HT1080 (cell line): ENCODE data around the gene TMEM266. TPM values are rescaled to one million over a fixed set of nuclear protein-coding genes. Genes with fewer than 3 reads are reported as not detected.
A peak's percentile ranks its signal among the peaks of the same experiment; 100 is the strongest.

Source experiments
- DNase-seq: peaks from one replicate; pipeline ENCODE4 v3.0.0-alpha.2; 2015; ENCODE audit warnings: low read depth
- total RNA-seq: library from RNA; depleted of rRNA; stranded (reverse); fragments of >200 nt; shearing (Covaris generic); gene quantifications from 2 replicates; pipeline ENCODE4 v1.2.3, GENCODE V29; 2014

Gene TMEM266
- total RNA-seq, 1 experiment from 2014 or later = 0.08 TPM

DNA sequence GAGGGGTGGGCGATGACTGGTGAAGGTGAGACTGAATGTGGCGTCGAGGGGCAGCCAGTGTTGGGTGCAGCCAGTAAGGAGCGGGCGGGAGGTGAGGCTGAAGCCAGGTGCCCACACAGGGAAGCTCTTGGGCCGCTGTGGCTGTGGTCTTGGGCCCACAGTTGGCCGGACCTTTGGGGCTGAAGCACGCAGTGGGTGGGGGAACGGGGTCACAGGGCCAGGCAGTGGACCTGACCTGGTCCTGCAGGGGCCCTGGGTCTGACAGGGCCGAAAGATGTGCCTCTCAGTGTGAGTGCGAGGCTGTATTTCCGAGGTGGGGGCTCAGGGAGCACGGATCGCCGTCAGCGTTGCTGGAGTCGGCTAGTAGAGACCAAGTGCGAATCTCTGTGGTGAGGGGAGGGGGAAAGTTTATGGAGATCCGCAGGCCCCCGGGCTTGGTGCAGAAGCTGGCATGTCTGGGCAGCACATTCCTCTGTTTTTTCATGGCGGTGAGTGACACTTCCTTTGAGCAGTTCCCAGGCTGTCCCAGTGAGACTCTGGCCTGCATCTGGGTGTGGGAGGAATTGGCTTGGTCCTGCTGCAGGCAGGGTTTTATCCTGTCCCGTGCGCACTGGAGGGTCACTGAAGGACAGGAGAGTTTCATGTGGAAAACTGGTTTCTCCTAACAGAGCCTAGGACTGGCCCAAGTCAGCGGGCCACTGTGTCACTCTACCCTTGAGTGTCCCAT is 100.8 kb downstream of the TMEM266 start:
- no peak for DNase-seq

GRCh38 chr15:76161153-76162035 is 101.6 kb downstream of the TMEM266 start:
- DNase-seq = no peak

- no peak for DNase-seq
Observed at GRCh38 chr15:76162036-76162398, 102.2 kb downstream of the TMEM266 start.

- no peak for DNase-seq
Observed at GRCh38 chr15:76162784-76163456, 103.1 kb downstream of the TMEM266 start.

DNA sequence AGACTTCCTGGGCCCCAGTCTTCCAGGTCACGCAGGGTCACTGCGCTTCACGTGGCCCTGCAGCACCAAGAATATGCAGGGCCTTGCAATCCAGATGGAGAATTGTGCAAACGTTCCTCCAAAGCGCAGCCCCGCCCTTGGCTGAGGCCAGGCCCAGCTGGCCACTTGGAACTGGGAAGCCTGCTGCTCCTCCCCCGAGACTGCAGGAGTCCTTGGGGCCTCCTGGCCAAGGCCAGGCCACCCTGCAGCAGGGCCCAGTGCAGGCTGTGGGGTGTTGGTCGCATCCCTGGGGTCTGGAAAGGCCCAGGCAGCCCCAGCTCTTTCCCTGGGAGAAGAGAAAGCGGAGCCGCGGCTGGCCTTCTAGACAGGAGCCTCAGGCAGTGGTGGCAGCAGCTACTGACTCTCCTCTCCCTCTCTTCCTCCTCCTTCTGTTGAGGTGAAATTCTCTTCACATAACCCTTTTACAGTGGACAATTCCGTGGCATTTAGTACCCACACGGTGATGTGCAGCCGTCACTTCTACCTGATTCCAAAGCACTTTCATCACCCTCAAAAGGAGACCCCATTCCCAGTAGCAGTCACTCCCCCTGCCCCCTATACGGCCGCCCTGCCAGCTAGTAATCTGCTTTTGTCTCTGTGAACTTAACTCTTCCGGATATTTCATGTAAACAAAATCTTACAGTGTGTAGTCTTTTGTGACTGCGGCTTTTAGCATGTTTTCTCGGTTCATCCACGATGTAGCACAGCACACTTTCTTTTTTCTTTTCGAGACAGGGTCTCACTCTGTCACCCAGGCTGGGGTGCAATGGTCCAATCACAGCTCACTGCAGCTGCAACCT is 103.9 kb downstream of the TMEM266 start:
- no peak for DNase-seq

- no peak for DNase-seq
Observed at GRCh38 chr15:76164602-76165001, 104.8 kb downstream of the TMEM266 start.

DNA sequence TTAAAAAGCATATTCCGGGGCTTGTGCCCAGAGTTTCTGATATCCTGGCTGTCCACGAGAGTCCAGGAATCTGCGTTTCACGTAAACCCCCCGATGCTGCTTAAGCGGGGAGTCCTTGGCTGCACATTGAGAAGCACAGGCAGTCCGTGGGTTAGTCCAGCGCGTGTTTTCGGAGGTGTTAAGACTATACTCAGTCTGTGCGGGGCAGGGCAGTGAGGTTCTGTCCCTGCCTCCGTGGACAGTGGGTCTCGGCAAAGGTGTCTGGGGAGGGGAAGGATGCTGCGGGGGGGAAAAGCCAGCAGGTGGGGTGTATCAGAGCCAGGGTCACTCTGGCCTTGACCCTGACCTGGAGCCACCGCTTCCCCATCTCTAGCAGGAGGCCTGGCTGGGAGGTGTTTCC is 106.2 kb downstream of the TMEM266 start:
- no peak for DNase-seq

DNA sequence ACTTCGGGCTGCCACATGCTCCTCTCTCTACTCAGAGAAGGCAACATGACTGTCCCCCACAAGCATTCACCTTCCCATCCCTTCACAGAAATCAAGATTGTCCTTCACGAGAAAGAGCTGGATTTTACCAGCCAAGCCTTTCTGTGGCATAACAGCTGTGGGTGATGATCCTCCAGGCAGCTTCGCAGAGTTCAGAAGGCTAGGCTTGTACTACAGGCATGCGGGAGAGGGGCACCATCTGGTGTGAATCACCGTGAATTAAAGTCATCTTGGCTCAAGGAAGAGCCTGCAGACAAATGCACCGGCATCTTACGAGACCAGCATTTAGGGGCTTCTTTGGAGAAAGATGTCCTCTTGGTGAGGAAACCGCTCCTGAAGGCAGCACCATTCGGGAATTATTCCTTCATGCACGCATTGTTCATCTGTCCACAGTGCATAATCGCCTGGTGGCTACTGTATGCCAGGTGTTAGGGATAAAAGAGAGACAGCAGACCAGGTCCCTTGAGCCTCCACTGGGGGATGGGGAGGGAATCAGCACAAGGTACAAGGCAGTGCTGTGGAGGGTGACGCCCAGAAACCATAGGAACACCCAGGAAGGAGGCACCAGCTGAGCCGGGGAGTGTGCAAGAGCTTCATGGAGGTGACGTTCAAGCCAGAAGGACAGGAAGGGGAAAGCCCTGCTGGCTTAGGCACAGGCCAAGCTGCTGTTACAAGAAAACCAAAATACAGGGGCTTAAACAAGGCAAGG is 108.6 kb downstream of the TMEM266 start:
- no peak for DNase-seq

- no peak for DNase-seq
Observed at GRCh38 chr15:76169018-76169417, 109.2 kb downstream of the TMEM266 start.

DNA sequence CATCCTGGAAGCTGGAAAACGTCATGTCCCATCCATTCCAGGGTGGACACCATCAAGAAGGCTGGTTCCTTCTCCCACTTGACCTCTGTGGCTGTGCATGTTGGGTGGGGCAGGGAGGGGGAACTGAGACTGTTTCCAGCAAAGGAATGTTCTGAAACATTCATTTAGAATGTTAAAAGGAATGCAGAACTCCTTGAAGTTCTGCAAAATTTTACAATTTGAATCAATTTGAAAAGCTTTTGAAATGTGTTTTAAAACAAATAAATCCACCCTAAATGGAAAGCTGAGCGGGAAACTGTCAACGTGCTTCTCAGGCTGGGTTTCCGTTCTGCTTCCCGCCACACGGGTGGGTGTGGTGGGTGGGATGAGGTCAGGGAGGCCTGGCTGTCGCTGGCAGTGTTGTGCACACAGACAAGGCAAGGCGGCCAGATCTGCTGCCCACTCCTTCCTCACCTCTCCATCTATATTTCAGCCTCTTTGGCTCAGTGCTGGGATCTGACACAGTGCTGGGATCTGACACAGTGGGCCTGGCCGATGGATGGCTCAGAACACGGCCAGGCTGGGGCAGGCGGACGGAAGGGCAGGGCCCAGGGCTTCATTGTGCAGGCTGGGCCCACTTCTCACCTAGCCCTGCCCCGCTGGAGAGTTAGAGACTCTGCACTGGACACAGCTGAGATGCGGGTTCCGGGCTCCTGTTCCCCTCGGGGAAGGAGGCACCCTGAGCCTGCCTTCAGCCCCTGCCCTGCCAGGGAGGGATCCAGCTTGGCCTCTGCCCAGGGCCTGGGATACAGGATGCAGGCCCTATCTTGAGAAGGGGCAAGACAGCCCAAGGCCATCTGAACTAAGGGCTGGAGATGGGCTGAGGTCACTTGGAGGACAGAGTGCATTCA is 110.4 kb downstream of the TMEM266 start:
- DNase-seq = no peak

GRCh38 chr15:76172782-76173181 is 113.0 kb downstream of the TMEM266 start:
- no peak for DNase-seq

- no peak for DNase-seq
Observed at GRCh38 chr15:76173317-76173834, 113.6 kb downstream of the TMEM266 start.

- no peak for DNase-seq
Observed at GRCh38 chr15:76174654-76175053, 114.9 kb downstream of the TMEM266 start.

DNA sequence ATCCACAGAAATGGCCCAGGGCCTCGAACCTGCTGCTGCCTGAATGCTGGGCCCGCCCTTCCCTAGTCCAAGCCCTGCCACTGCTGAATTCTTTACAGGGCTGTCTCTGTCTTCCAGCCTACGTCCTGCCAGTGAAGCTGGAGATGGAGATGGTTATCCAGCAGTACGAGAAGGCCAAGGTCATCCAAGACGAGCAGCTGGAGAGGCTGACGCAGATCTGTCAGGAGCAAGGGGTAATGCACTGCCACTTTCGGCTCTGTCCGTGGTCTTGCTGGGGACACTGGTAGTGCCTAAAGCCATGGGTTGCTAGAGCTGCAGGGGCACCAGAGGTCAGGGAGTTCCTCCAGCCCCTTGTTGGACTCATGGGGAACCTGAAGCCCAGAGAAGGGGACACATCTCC is 115.7 kb downstream of the TMEM266 start:
- DNase-seq = no peak

DNA sequence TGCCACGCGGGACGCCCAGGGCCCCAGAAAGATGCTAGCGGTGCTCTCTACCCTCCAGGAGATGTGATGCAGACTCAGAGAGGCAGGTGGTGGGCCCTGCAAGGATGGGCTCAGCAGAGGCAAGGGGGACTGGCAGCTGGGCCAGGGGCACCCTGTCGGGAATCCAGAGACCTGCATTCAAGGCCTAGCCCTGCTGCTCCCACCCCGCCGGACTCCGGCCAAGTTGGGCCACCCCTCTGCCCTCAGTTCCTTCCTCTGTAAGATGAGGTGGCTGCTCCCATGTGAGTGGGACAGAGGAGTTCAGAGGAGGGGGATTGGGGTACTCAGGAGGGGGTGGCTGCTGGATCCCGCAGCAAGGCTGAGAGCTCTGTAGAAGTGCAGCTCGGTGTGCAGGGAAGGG is 116.3 kb downstream of the TMEM266 start:
- DNase-seq = no peak

- DNase-seq = no peak
Observed at GRCh38 chr15:76176487-76177085, 116.8 kb downstream of the TMEM266 start.

- peak; percentile 65 for DNase-seq
Observed at GRCh38 chr15:76177491-76178040, 117.8 kb downstream of the TMEM266 start.

DNA sequence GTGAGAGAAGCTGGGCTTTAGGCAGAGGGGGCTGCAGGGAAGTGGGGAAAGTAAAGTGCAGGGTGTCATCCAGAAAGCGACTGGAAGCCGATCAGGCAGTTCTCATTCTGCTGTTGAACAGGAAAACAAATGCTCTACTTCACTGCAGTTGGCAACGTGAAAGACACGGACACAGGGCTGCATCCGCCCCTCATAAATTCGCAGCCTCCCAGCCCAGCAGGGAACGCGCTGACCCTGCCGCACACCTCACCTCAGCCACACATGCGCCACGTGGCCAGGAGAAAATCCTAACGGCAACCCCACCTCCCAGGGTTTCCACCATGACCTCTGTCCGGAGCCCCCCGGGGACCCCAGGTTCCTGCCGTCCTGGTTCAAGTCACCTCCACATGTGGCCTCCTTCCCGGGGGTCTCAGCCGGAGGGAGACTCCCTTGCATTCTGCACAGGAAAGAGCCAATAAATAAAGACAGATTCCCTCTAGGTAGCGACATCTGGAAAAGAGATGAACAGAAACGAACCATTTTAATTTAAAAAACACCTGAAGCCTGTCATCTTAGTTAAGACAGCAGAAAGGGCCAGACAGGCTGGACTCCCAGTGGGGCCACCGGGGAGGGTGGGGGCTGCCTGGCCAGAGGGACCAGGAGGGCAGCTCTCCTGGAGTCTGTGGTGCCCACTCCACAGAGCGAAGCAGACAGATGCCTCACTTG is 118.7 kb downstream of the TMEM266 start:
- DNase-seq = no peak
